A673 (cell line): ENCODE results near the gene KCNJ5. TPM values are rescaled to one million over a fixed set of nuclear protein-coding genes. Genes with fewer than 3 reads are reported as not detected.

Source experiments
- BruUV-seq: library from RNA; stranded (reverse); fragments of 400-500 nt; replicated peaks from 2 replicates; lab custom pipeline; 2021; lab: Mats Ljungman, UMichigan
- CTCF ChIA-PET: fragments of 300-600 bp; sonication (Branson Sonifier 250); formaldehyde crosslinking; loops from one replicate; lab custom pipeline; 2022; ENCODE audit warnings: antibody characterized with exemption; lab: Charles Lee
- POLR2A ChIA-PET: fragments of 300-600 bp; sonication (Branson Sonifier 250); formaldehyde crosslinking; loops from one replicate; lab custom pipeline; 2022; ENCODE audit warnings: antibody characterized with exemption; ENCODE audit not compliant: low non-redundant PET; lab: Charles Lee
- DNase-seq: peaks from one replicate; pipeline ENCODE4 v3.0.0-alpha.2; 2015; ENCODE audit warnings: low spot score
- H3K27ac ChIP-seq: fragments of 200-600 bp; sonication (generic); 2 replicates; pipeline ENCODE4 v1.5.1; 2016; ENCODE audit warnings: mixed run types, low read depth, mild to moderate bottlenecking, mixed read lengths, antibody characterized with exemption, low read length; ENCODE audit not compliant: poor library complexity, severe bottlenecking
- H3K27me3 ChIP-seq: fragments of 200-600 bp; sonication (generic); replicated peaks from 2 replicates; pipeline ENCODE4 v1.6.1; 2017; ENCODE audit warnings: mixed run types, low read depth, mild to moderate bottlenecking, mixed read lengths, antibody characterized with exemption, low read length; ENCODE audit not compliant: insufficient read depth, poor library complexity
- H3K36me3 ChIP-seq: fragments of 200-600 bp; sonication (generic); 2 replicates; pipeline ENCODE4 v1.6.1; 2016; ENCODE audit warnings: mixed run types, mild to moderate bottlenecking, mixed read lengths, antibody characterized with exemption, low read length; ENCODE audit not compliant: insufficient read depth, poor library complexity, severe bottlenecking
- H3K4me1 ChIP-seq: fragments of 200-600 bp; sonication (generic); 2 replicates; pipeline ENCODE4 v1.6.1; 2017; ENCODE audit warnings: mixed run types, mild to moderate bottlenecking, mixed read lengths, antibody characterized with exemption, low read length; ENCODE audit not compliant: insufficient read depth, poor library complexity, severe bottlenecking
- H3K4me3 ChIP-seq: fragments of 200-600 bp; sonication (generic); 2 replicates; pipeline ENCODE4 v1.5.1; 2016; ENCODE audit warnings: low read depth, mixed run types, mild to moderate bottlenecking, mixed read lengths, low read length; ENCODE audit not compliant: poor library complexity, severe bottlenecking
- H3K9me3 ChIP-seq: fragments of 200-600 bp; sonication (generic); 2 replicates; pipeline ENCODE4 v1.6.1; 2016; ENCODE audit warnings: mixed run types, low read depth, mild to moderate bottlenecking, mixed read lengths, antibody characterized with exemption, low read length; ENCODE audit not compliant: poor library complexity, severe bottlenecking
- EZH2 ChIP-seq: fragments of 200-600 bp; sonication (generic); IDR thresholded peaks from 2 replicates; pipeline ENCODE4 v1.6.1; 2017; ENCODE audit warnings: borderline replicate concordance, low read depth, mild to moderate bottlenecking, mixed read lengths, antibody characterized with exemption, low read length; ENCODE audit not compliant: poor library complexity, severe bottlenecking
- intact Hi-C: fragments of 100-400 bp; cut with micrococcal nuclease; formaldehyde crosslinking; loops from one replicate; pipeline ENCODE4 v1.10.0; 2022; ENCODE audit not compliant: unreplicated experiment
- total RNA-seq: library from RNA; stranded (reverse); gene quantifications from 2 replicates; pipeline ENCODE4 v1.2.3, GENCODE V29; 2021
- TF ChIP-seq, protein P1 (sequence below): fragments of 300-800, 200-600 bp; sonication (generic); conservative IDR thresholded peaks from 2 replicates; pipeline ENCODE4 v1.5.1; 2017; ENCODE audit warnings: low read depth, mild to moderate bottlenecking, antibody characterized with exemption, low read length, moderate library complexity, mixed read lengths

KCNJ5 gene
- total RNA-seq, 1 experiment from 2014 or later, result not detected

DNA sequence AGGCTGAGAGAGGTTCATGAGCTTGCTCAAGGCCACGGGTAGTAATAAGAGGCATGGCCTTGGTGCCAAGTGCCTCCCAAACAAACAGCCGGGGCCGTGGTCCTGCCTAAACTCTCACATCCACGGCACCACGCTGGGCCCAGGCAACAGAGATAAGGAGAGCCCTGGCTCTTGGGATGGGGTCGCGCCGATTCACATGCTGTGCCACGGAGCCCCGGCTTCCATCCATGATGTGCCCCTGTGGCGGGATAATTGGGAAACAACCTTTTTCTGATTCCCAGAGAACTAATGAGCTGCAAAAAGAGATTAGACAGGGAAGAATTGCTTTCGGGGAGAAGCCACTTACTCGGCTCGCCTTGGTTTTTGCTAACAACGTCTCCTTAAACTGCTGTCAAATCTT, 29.5 kb downstream of the KCNJ5 start:
- no peaks in the 10 kb centered on the region for H3K4me1 ChIP-seq
- TF ChIP-seq EZH2, result no peak
- TF ChIP-seq, protein P1, sequence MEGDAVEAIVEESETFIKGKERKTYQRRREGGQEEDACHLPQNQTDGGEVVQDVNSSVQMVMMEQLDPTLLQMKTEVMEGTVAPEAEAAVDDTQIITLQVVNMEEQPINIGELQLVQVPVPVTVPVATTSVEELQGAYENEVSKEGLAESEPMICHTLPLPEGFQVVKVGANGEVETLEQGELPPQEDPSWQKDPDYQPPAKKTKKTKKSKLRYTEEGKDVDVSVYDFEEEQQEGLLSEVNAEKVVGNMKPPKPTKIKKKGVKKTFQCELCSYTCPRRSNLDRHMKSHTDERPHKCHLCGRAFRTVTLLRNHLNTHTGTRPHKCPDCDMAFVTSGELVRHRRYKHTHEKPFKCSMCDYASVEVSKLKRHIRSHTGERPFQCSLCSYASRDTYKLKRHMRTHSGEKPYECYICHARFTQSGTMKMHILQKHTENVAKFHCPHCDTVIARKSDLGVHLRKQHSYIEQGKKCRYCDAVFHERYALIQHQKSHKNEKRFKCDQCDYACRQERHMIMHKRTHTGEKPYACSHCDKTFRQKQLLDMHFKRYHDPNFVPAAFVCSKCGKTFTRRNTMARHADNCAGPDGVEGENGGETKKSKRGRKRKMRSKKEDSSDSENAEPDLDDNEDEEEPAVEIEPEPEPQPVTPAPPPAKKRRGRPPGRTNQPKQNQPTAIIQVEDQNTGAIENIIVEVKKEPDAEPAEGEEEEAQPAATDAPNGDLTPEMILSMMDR, result no peak

DNA sequence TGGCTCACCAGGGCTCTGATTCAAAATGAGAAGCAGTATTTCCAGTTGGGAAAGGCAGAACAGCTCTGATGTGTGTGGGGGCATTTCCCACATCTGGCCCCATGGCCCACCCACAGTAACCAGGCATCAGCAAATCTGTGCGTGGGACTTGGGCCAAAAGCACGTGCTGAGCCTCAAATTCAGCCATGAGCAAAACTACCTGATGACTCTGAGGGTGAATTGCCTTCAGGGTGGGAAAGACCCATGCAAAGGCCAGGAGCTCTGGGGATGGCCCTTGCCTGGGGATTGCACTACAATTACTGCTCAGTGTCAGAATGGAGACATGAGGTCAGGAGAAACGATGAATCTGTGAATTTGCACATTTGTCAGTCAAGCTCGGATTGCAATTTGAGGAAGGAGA, 30.6 kb downstream of the KCNJ5 start:
- TF ChIP-seq, protein P1, result no peak
- TF ChIP-seq EZH2, result no peak
- Histone ChIP-seq H3K4me1 (peaks cover 3% of the 10 kb centered on the region), H3K36me3 (no peaks in the 10 kb centered on the region), H3K27me3 (no peaks in the 10 kb centered on the region), H3K4me3 (no peak overlapping the region), H3K9me3 (no peaks in the 10 kb centered on the region), H3K27ac (no peak overlapping the region)
- no peak for DNase-seq
- ChIA-PET POLR2A (no interaction called here), CTCF (no interaction called here)
- no TSS peak for BruUV-seq
- intact Hi-C loops, result no loop called here

More for the DNA sequence above, 29.5 kb downstream of the KCNJ5 start:
- no peaks in the 10 kb centered on the region for H3K9me3 ChIP-seq
- no peak for DNase-seq
- H3K27ac ChIP-seq, result no peak overlapping the region
- H3K4me3 ChIP-seq, result no peak overlapping the region
- BruUV-seq, result no TSS peak
- POLR2A ChIA-PET, result interaction anchor here (0.6 kb wide), 1 partner anchor 15 kb away, joined by 4 read pairs; no protein-coding TSS in a partner anchor
- CTCF ChIA-PET, result no interaction called here
- H3K36me3 ChIP-seq, result no peaks in the 10 kb centered on the region
- H3K27me3 ChIP-seq, result no peaks in the 10 kb centered on the region
- intact Hi-C loops, result no loop called here

DNA sequence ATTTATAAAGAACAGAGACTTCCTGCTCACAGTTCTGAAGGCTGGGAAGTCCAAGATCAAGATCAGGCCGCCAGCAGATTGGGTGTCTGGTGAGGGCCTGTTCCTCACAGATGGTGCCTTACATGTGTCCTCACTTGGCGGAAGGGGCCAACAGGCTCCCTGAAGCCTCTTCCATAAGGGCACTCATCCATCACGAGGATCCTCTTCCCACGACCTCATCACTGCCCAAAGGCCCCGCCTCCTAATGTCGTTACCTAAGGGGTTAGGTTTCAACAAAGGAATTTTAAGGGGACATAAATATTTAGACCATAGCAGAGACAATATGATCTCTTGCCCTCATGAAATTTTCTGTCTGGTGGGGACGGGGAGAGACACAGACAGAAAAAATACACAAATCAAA, 32.9 kb downstream of the KCNJ5 start:
- Histone ChIP-seq H3K4me3 (no peak overlapping the region), H3K27me3 (no peaks in the 10 kb centered on the region), H3K27ac (no peak overlapping the region), H3K36me3 (no peaks in the 10 kb centered on the region), H3K9me3 (no peaks in the 10 kb centered on the region), H3K4me1 (peaks cover 3% of the 10 kb centered on the region)
- POLR2A ChIA-PET, result no interaction called here
- TF ChIP-seq EZH2, result no peak
- TF ChIP-seq, protein P1, result no peak
- CTCF ChIA-PET, result no interaction called here
- DNase-seq, result no peak
- intact Hi-C loops, result no loop called here
- no TSS peak for BruUV-seq
